GM21423 (cell line): ENCODE data around the gene PDK1.

Experiments
- ATAC-seq: cut with Tn5 transposase; IDR thresholded peaks from one replicate; pipeline ENCODE4 v1.9.1; 2021; ENCODE audit warnings: mild to moderate bottlenecking, moderate library complexity; ENCODE audit not compliant: unreplicated experiment

The PDK1 gene

GRCh38 chr2:172635548-172635947 is 79.7 kb downstream of the PDK1 start:
- no peak for ATAC-seq

GRCh38 chr2:172639256-172639655 is 83.4 kb downstream of the PDK1 start:
- ATAC-seq = no peak

- ATAC-seq = no peak
These were observed 83.9 kb downstream of the PDK1 start for GRCh38 chr2:172639823-172640222.

GRCh38 chr2:172640389-172640788 is 84.5 kb downstream of the PDK1 start:
- ATAC-seq = no peak

- no peak for ATAC-seq
These were observed 86.6 kb downstream of the PDK1 start for GRCh38 chr2:172642301-172643020.

GRCh38 chr2:172643142-172643541 is 87.3 kb downstream of the PDK1 start:
- ATAC-seq = no peak

- no peak for ATAC-seq
These were observed 91.5 kb downstream of the PDK1 start for GRCh38 chr2:172647439-172647838.

GRCh38 chr2:172655091-172655837 is 99.4 kb downstream of the PDK1 start:
- ATAC-seq = no peak

- no peak for ATAC-seq
These were observed 100.1 kb downstream of the PDK1 start for GRCh38 chr2:172655838-172656573.
